OCI-LY7 (cell line): ENCODE results near the gene CMAS.

Experiments used
- EZH2phosphoT487 ChIP-seq: fragments of 200-600 bp; sonication (generic); IDR thresholded peaks from 2 replicates; pipeline ENCODE4 v1.6.1; 2018; ENCODE audit warnings: low read depth, borderline replicate concordance, mild to moderate bottlenecking, mixed run types, antibody characterized with exemption, low read length, moderate library complexity, mixed read lengths
- TF ChIP-seq, protein P1 (sequence below): fragments of 200-600 bp; sonication (generic); conservative IDR thresholded peaks from 2 replicates; pipeline ENCODE4 v1.5.1; 2014; ENCODE audit warnings: mild to moderate bottlenecking, antibody characterized with exemption, low read length, moderate library complexity, mixed read lengths

DNA sequence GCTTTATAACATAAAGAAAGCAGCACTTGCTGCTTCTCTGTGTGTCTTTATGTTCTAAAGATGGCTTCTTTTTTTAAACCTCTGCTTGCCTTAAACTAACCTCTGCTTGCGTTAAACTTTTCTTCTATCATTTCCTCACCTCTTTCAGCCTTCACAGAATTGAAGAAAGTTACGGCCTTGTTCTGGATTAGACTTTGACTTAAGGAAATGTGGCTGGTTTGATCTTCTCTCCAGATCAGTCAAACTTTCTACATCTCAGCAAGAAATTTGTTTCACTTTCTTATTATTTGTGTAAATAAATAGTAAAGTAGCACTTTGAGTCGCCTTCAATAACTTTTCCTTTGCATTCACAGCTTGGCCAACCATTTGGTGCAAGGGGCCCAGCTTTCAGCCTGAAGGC lies 64.2 kb downstream of the CMAS start:
- TF ChIP-seq, protein P1, sequence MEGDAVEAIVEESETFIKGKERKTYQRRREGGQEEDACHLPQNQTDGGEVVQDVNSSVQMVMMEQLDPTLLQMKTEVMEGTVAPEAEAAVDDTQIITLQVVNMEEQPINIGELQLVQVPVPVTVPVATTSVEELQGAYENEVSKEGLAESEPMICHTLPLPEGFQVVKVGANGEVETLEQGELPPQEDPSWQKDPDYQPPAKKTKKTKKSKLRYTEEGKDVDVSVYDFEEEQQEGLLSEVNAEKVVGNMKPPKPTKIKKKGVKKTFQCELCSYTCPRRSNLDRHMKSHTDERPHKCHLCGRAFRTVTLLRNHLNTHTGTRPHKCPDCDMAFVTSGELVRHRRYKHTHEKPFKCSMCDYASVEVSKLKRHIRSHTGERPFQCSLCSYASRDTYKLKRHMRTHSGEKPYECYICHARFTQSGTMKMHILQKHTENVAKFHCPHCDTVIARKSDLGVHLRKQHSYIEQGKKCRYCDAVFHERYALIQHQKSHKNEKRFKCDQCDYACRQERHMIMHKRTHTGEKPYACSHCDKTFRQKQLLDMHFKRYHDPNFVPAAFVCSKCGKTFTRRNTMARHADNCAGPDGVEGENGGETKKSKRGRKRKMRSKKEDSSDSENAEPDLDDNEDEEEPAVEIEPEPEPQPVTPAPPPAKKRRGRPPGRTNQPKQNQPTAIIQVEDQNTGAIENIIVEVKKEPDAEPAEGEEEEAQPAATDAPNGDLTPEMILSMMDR, result no peak
- TF ChIP-seq EZH2phosphoT487, result no peak
